HepG2 (cell line): ENCODE data around the gene FLRT2. TPM values are rescaled to one million over a fixed set of nuclear protein-coding genes. Genes with fewer than 3 reads are reported as not detected.

Experiments
- ATAC-seq: fragments of 200-7000 bp; cut with Tn5 transposase; 3 replicates; pipeline ENCODE4 v1.9.1; 2020; ENCODE audit warnings: mild to moderate bottlenecking, moderate library complexity
- BruUV-seq: library from RNA; stranded (reverse); fragments of 400-500 nt; replicated peaks from 2 replicates; lab custom pipeline; 2021; lab: Mats Ljungman, UMichigan
- CTCF ChIA-PET: fragments of 300-600 bp; formaldehyde crosslinking; extraction: SDS; loops from one replicate; lab custom pipeline; 2021; ENCODE audit warnings: low total read pairs, inconsistent platforms, low intra/inter-chr PET ratio; lab: Yijun Ruan, JAX
- POLR2A ChIA-PET: fragments of 350-600 bp; sonication (Branson Sonifier 250); formaldehyde crosslinking; loops from one replicate; lab custom pipeline; 2020; ENCODE audit warnings: antibody characterized with exemption, inconsistent platforms; lab: Yijun Ruan, JAX
- DNase-seq: peaks from one replicate; pipeline ENCODE4 v3.0.0-alpha.2; 2015; ENCODE audit warnings: low spot score
- FAIRE-seq: peaks from 3 replicates; lab custom pipeline; 2011; peaks lifted over from hg19 to GRCh38; lab: Jason Lieb, UNC
- H2AFZ ChIP-seq: one replicate; pipeline ENCODE4 v1.6.1; 2011; ENCODE audit warnings: low read length, inconsistent platforms
- H3K27ac ChIP-seq: fragments of 300-600 bp; 3 replicates; pipeline ENCODE4 v1.8.0; 2011; ENCODE audit warnings: mixed run types, mild to moderate bottlenecking, mixed read lengths, low read length, inconsistent platforms; ENCODE audit not compliant: insufficient read depth; ENCODE audit errors: extremely low read length
- H3K27me3 ChIP-seq, 2 experiments: fragments of 200-600 bp in 1 of 2; 2 replicates in 1 of 2; 3 replicates in 1 of 2; pipeline versions ENCODE4 v1.6.0 to v1.8.0; 2011; ENCODE audit warnings: low read length in 2 of 2, mild to moderate bottlenecking in 2 of 2, moderate library complexity in 2 of 2, inconsistent platforms in 1 of 2; ENCODE audit not compliant: insufficient read depth in 2 of 2, control insufficient read depth in 1 of 2
- H3K36me3 ChIP-seq, 2 experiments: fragments of 200-600 bp in 1 of 2; replicated peaks in 1 of 2; 2 replicates in 1 of 2; 3 replicates in 1 of 2; pipeline versions ENCODE4 v1.5.1 to v1.8.0; 2011; ENCODE audit warnings: low read length in 2 of 2, inconsistent platforms in 1 of 2; ENCODE audit not compliant: insufficient read depth in 2 of 2, control insufficient read depth in 1 of 2
- H3K4me1 ChIP-seq: 2 replicates; pipeline ENCODE4 v1.5.1; 2012; ENCODE audit warnings: low read length, inconsistent platforms; ENCODE audit not compliant: insufficient read depth
- H3K4me2 ChIP-seq: 2 replicates; pipeline ENCODE4 v1.6.0; 2011; ENCODE audit warnings: low read depth, low read length, inconsistent platforms
- H3K4me3 ChIP-seq, 3 experiments: fragments of 200-600 bp in 1 of 3; sonication (generic), shearing (Covaris generic) in 1 of 3; replicated peaks in 1 of 3; 2 replicates each; pipeline ENCODE4 v1.5.1; 2011 to 2016; ENCODE audit warnings: low read length in 3 of 3, inconsistent platforms in 2 of 3, low read depth in 2 of 3, mild to moderate bottlenecking in 2 of 3, control low read depth in 1 of 3, mixed read lengths in 1 of 3; ENCODE audit not compliant: insufficient read depth in 1 of 3
- H3K79me2 ChIP-seq: one replicate; pipeline ENCODE4 v1.6.1; 2011; ENCODE audit warnings: low read length, inconsistent platforms; ENCODE audit not compliant: insufficient read depth
- H3K9ac ChIP-seq: 2 replicates; pipeline ENCODE4 v1.6.0; 2011; ENCODE audit warnings: mild to moderate bottlenecking, low read depth, low read length, inconsistent platforms; ENCODE audit not compliant: insufficient read depth
- H3K9me3 ChIP-seq: 2 replicates; pipeline ENCODE4 v1.5.1; 2012; ENCODE audit warnings: mild to moderate bottlenecking, low read length
- H4K20me1 ChIP-seq: 2 replicates; pipeline ENCODE4 v1.6.0; 2011; ENCODE audit warnings: inconsistent platforms, mild to moderate bottlenecking, low read length, moderate library complexity; ENCODE audit not compliant: insufficient read depth
- ARID5B ChIP-seq: IDR thresholded peaks from 2 replicates; pipeline ENCODE4 v1.4.0; 2020; ENCODE audit warnings: mild to moderate bottlenecking, missing genetic modification reagents
- POGZ ChIP-seq: sonication (generic); formaldehyde crosslinking; IDR thresholded peaks from 2 replicates; pipeline ENCODE4 v1.4.0; 2020; ENCODE audit warnings: mild to moderate bottlenecking, missing genetic modification reagents
- ZNF563 ChIP-seq: sonication (generic); formaldehyde crosslinking; IDR thresholded peaks from 2 replicates; pipeline ENCODE4 v1.8.0; 2022; ENCODE audit warnings: mild to moderate bottlenecking, moderate library complexity, missing genetic modification reagents
- WGBS: methylation state at CpG from one replicate; pipeline ENCODE4 v1.1.6; 2017; ENCODE audit warnings: low lambda C conversion rate; 5-methylcytosine and 5-hydroxymethylcytosine counted together
- in situ Hi-C: cut with HindIII; loops from 2 replicates; pipeline ENCODE4 v1.10.0; 2017; ENCODE audit warnings: low pct_unique_long_range_greater_than_20kb; ENCODE audit not compliant: extremely low pct_ligation_motif_present
- intact Hi-C: fragments of 100-400 bp; cut with micrococcal nuclease; formaldehyde crosslinking; loops from one replicate; pipeline ENCODE4 v1.10.0; 2022; ENCODE audit not compliant: unreplicated experiment
- polyA plus RNA-seq, 8 experiments: library from polyadenylated mRNA; depleted of rRNA in 3 of 8; stranded (reverse) in 7 of 8; unstranded in 1 of 8; fragments of >200 nt; fragmentation: Illumina TruSeq in 4 of 8; extraction: Trizol in 4 of 8; gene quantifications; 2 replicates each; pipeline versions ENCODE4 v1.2.1 to v1.2.3, GENCODE V29; 2011 to 2016; ENCODE audit warnings: low read depth in 4 of 8, missing spikeins in 1 of 8, mixed read lengths in 1 of 8; ENCODE audit not compliant: insufficient read depth in 1 of 8
- total RNA-seq, 5 experiments: library from RNA; depleted of rRNA; stranded (reverse); fragments of >200 nt; fragmentation: Illumina TruSeq; extraction: Trizol; gene quantifications; 2 replicates each; pipeline ENCODE4 v1.2.3, GENCODE V29; 2016; ENCODE audit warnings: low read depth in 1 of 5
- TF ChIP-seq, protein P1 (sequence below): sonication (generic); formaldehyde crosslinking; IDR thresholded peaks from 2 replicates; pipeline ENCODE4 v1.9.0; 2022; ENCODE audit warnings: missing genetic modification reagents, mild to moderate bottlenecking, borderline replicate concordance

FLRT2 gene
- total and polyA plus RNA-seq, 2 of the 13 experiments (the other 11 are each of a cell fraction or from before 2014, with no cell fraction given): not detected

DNA sequence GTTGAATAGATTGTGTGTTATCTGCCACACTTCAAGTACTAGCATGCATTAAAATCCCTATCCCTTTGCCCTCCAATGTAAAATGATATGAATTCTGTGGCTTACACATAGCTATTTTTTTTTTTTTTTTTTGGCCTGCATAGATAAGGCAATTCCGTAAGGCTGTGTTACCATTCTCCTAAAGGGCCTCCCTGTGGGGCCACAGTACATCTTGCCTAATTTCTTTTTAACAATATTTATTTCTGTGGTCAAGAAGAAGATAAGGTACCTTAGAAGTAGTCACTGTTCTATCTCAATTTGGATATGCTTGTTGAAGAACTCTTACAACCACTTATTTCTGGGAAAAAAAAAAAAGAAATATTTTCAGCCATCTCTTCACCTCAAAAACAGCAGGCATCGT is 19.8 kb downstream of the FLRT2 start (continued):
- TF ChIP-seq, protein P1, sequence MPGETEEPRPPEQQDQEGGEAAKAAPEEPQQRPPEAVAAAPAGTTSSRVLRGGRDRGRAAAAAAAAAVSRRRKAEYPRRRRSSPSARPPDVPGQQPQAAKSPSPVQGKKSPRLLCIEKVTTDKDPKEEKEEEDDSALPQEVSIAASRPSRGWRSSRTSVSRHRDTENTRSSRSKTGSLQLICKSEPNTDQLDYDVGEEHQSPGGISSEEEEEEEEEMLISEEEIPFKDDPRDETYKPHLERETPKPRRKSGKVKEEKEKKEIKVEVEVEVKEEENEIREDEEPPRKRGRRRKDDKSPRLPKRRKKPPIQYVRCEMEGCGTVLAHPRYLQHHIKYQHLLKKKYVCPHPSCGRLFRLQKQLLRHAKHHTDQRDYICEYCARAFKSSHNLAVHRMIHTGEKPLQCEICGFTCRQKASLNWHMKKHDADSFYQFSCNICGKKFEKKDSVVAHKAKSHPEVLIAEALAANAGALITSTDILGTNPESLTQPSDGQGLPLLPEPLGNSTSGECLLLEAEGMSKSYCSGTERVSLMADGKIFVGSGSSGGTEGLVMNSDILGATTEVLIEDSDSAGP: no peak
- no peak for TF ChIP-seq POGZ (CRISPR knock-in tag)

GRCh38 chr14:85554106-85554505 is 24.2 kb downstream of the FLRT2 start:
- ChIA-PET POLR2A (no interaction called here), CTCF (no interaction called here)
- in situ Hi-C loops: no loop called here
- no peaks in the 10 kb centered on the region for H3K36me3 ChIP-seq
- no peaks in the 10 kb centered on the region for H3K27me3 ChIP-seq
- H4K20me1 ChIP-seq: no peaks in the 10 kb centered on the region
- no peak for ATAC-seq
- no peak for FAIRE-seq
- H3K4me2 ChIP-seq: no peak overlapping the region
- no peak overlapping the region for H3K9ac ChIP-seq
- peak; percentile 21 for DNase-seq
- H3K9me3 ChIP-seq: peaks cover 51% of the 10 kb centered on the region
- no TSS peak for BruUV-seq
- no peaks in the 10 kb centered on the region for H3K4me1 ChIP-seq
- WGBS: 4% methylated on average over 3 of the region's 3 CpGs
- no peaks in the 10 kb centered on the region for H3K79me2 ChIP-seq
- intact Hi-C loops: no loop called here
- H3K27ac ChIP-seq: no peak overlapping the region
- H2AFZ ChIP-seq: no peak overlapping the region
- no peak overlapping the region for H3K4me3 ChIP-seq
- no peak for TF ChIP-seq ZNF563 (CRISPR knock-in tag)
- TF ChIP-seq ARID5B (CRISPR knock-in tag): 0 out of 2 replicates have a peak, but pooled peaks have one; percentile 12
